Sigmoid colon (tissue), 7 donors: ENCODE data around the gene HERPUD2. TPM values are rescaled to one million over a fixed set of nuclear protein-coding genes. Genes with fewer than 3 reads are reported as not detected.
"Not testable (repeated sequence)": the region's sequence is repeated elsewhere in the genome, so short reads cannot be mapped to it uniquely, and the experiment has no call there.

Source experiments
- DNase-seq: peaks from one replicate; pipeline ENCODE4 v3.0.0-alpha.2; 2019
- H3K27ac ChIP-seq, 4 donors: fragments of 200-600 bp; sonication (generic); one replicate each; pipeline ENCODE4 v1.5.1; 2016 to 2019; ENCODE audit warnings: mild to moderate bottlenecking in 1 of 4
- H3K27me3 ChIP-seq, 3 donors: fragments of 200-600 bp; sonication (generic); one replicate each; pipeline ENCODE4 v1.5.1; 2019; ENCODE audit warnings: mild to moderate bottlenecking in 1 of 3
- H3K36me3 ChIP-seq, 4 donors: fragments of 200-600 bp; sonication (generic); one replicate each; pipeline ENCODE4 v1.5.1; 2016 to 2019
- H3K4me1 ChIP-seq, 4 donors: fragments of 200-600 bp; sonication (generic); one replicate each; pipeline ENCODE4 v1.5.1; 2017 to 2019
- H3K4me3 ChIP-seq, 4 donors: fragments of 200-600 bp; sonication (generic); one replicate each; pipeline ENCODE4 v1.5.1; 2017 to 2019; ENCODE audit warnings: mild to moderate bottlenecking in 2 of 4, moderate library complexity in 1 of 4
- H3K9me3 ChIP-seq, 4 donors: fragments of 200-600 bp in 3 of 4; sonication (generic) in 3 of 4; one replicate each; pipeline versions ENCODE4 v1.5.1 to v1.6.1; 2013 to 2019
- EP300 ChIP-seq, 4 donors: sonication (generic); formaldehyde crosslinking; IDR thresholded peaks; one replicate each; pipeline ENCODE4 v1.6.1; 2017; ENCODE audit warnings: antibody characterized with exemption in 4 of 4
- POLR2A ChIP-seq, 2 donors: fragments of 450-650 bp; IDR thresholded peaks; one replicate each; pipeline ENCODE4 v1.6.1; 2016; ENCODE audit warnings: antibody characterized with exemption in 2 of 2, mild to moderate bottlenecking in 2 of 2, moderate library complexity in 2 of 2
- POLR2AphosphoS5 ChIP-seq, 4 donors: sonication (generic); formaldehyde crosslinking; IDR thresholded peaks; one replicate each; pipeline ENCODE4 v1.6.1; 2017; ENCODE audit warnings: antibody characterized with exemption in 4 of 4
- WGBS, 2 donors: extraction: QIAGEN DNeasy Blood & Tissue Kit; methylation state at CpG; one replicate each; pipeline ENCODE4 v1.1.7; 2013; 5-methylcytosine and 5-hydroxymethylcytosine counted together
- intact Hi-C: fragments of 100-400 bp; cut with DNase I; formaldehyde crosslinking; loops from one replicate; pipeline ENCODE4 v1.15.1; 2023
- polyA plus RNA-seq, 3 donors: library from polyadenylated mRNA; stranded (reverse); fragments of 200-250 nt; gene quantifications; one replicate each; pipeline ENCODE4 v1.2.3, GENCODE V29; 2013
- total RNA-seq, 4 donors: library from RNA; depleted of rRNA; stranded (reverse); fragments of >200 nt; gene quantifications; one replicate each; pipeline ENCODE4 v1.1.0, GENCODE V29; 2016
- TF ChIP-seq, protein P1 (sequence below), 4 experiments: fragments of 450-650 bp in 3 of 4; fragments of 200-600 bp in 1 of 4; IDR thresholded peaks; one replicate each; pipeline ENCODE4 v1.5.1; 2016 to 2019; ENCODE audit warnings: antibody characterized with exemption in 4 of 4, mild to moderate bottlenecking in 3 of 4, moderate library complexity in 2 of 4
- donor health status: healthy with polysubstance abuse.
- donor health status: Bipolar disorder and iron deficiency.
- donor health status: healthy.

Gene HERPUD2
- total and polyA plus RNA-seq, 7 donors, result 8.8 to 40.7 (median 21.7) TPM

GRCh38 chr7:35599061-35599460 is 95.9 kb downstream of the HERPUD2 start:
- intact Hi-C loops, result no loop called here
- Histone ChIP-seq H3K27me3 (no peaks in the 10 kb centered on the region), H3K27ac (no peak overlapping the region), H3K4me3 (no peak overlapping the region), H3K4me1 (no peaks in the 10 kb centered on the region), H3K36me3 (no peaks in the 10 kb centered on the region), H3K9me3 (no peaks in the 10 kb centered on the region)
- no peak for DNase-seq
- 46 to 79% methylated on average over 2 of the region's 2 CpGs for WGBS, 2 donors
- TF ChIP-seq, protein P1, sequence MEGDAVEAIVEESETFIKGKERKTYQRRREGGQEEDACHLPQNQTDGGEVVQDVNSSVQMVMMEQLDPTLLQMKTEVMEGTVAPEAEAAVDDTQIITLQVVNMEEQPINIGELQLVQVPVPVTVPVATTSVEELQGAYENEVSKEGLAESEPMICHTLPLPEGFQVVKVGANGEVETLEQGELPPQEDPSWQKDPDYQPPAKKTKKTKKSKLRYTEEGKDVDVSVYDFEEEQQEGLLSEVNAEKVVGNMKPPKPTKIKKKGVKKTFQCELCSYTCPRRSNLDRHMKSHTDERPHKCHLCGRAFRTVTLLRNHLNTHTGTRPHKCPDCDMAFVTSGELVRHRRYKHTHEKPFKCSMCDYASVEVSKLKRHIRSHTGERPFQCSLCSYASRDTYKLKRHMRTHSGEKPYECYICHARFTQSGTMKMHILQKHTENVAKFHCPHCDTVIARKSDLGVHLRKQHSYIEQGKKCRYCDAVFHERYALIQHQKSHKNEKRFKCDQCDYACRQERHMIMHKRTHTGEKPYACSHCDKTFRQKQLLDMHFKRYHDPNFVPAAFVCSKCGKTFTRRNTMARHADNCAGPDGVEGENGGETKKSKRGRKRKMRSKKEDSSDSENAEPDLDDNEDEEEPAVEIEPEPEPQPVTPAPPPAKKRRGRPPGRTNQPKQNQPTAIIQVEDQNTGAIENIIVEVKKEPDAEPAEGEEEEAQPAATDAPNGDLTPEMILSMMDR (IDR thresholded peaks at IDR 0.05), result no peak
- TF ChIP-seq POLR2AphosphoS5 (IDR thresholded peaks at IDR 0.05), result no peak
- no peak for TF ChIP-seq EP300 (IDR thresholded peaks at IDR 0.05)
- no peak for TF ChIP-seq POLR2A (IDR thresholded peaks at IDR 0.05)

GRCh38 chr7:35596061-35596460 is 98.9 kb downstream of the HERPUD2 start:
- H3K36me3 ChIP-seq, result no peaks in the 10 kb centered on the region

DNA sequence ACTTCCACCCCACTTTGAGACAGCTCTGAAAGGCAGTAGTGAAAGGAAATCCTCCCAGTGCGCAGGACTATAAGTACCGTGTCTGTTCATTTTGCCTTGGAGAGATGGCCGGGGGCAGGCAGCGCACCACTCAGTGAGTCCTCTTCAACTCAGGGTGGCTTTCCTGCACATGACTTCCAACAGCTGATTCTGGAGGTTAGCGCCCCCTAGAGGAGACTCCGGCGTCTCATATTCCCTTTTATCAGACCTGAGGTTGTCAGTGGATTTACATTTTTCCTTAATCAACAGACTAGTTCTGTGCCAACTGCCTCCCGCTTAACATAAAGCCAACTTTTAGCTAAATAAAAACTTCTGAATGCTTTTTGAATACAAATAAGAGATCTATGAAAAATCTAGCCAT is 101.0 kb downstream of the HERPUD2 start:
- Histone ChIP-seq H3K4me3 (no peak overlapping the region), H3K4me1 (no peaks in the 10 kb centered on the region), H3K27me3 (no peaks in the 10 kb centered on the region), H3K9me3 (no peaks in the 10 kb centered on the region), H3K27ac (no peak overlapping the region), H3K36me3 (no peaks in the 10 kb centered on the region)
- no peak for TF ChIP-seq POLR2AphosphoS5 (IDR thresholded peaks at IDR 0.05)
- no peak for TF ChIP-seq EP300 (IDR thresholded peaks at IDR 0.05)
- no peak for TF ChIP-seq POLR2A (IDR thresholded peaks at IDR 0.05)
- TF ChIP-seq, protein P1 (IDR thresholded peaks at IDR 0.05), result no peak
- WGBS, 2 donors, result 79 to 80% methylated on average over 8 of the region's 8 CpGs
- intact Hi-C loops, result no loop called here
- no peak for DNase-seq

More at GRCh38 chr7:35596061-35596460, 98.9 kb downstream of the HERPUD2 start:
- H3K4me3 ChIP-seq, result no peak overlapping the region
- no peaks in the 10 kb centered on the region for H3K9me3 ChIP-seq
- intact Hi-C loops, result no loop called here
- H3K27me3 ChIP-seq, result no peaks in the 10 kb centered on the region
- TF ChIP-seq EP300 (IDR thresholded peaks at IDR 0.05), result no peak
- TF ChIP-seq, protein P1 (IDR thresholded peaks at IDR 0.05), result no peak
- no peak for TF ChIP-seq POLR2A (IDR thresholded peaks at IDR 0.05)
- TF ChIP-seq POLR2AphosphoS5 (IDR thresholded peaks at IDR 0.05), result no peak
- no peaks in the 10 kb centered on the region for H3K4me1 ChIP-seq
- no peak for DNase-seq
- no peak overlapping the region for H3K27ac ChIP-seq
- WGBS, 2 donors, result 62 to 72% methylated on average over 2 of the region's 2 CpGs

DNA sequence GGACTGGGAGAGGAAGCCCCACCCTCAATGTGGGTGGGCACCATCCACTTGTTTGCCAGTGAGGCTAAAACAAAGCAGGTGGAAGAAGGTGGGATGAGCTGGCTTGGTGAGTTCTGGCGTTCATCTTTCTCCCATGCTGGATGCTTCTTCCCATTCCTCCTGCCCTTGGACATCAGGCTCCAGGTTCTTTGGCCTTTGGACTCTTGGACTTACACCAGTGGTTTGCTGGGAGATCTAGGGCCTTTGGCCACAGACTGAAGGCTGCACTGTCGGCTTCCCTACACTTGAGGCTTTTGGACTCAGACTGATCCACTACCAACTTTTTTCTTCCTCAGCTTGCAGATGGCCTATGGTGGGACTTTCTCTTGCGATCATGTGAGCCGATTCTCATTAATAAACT is 106.3 kb downstream of the HERPUD2 start:
- Histone ChIP-seq H3K27ac (no peak overlapping the region), H3K9me3 (no peaks in the 10 kb centered on the region), H3K4me3 (no peak overlapping the region), H3K4me1 (no peaks in the 10 kb centered on the region), H3K36me3 (no peaks in the 10 kb centered on the region), H3K27me3 (no peaks in the 10 kb centered on the region)
- no peak for DNase-seq
- intact Hi-C loops, result no loop called here
- TF ChIP-seq, protein P1 (IDR thresholded peaks at IDR 0.05), result no peak
- TF ChIP-seq POLR2AphosphoS5 (IDR thresholded peaks at IDR 0.05) (no peak), POLR2A (IDR thresholded peaks at IDR 0.05) (no peak), EP300 (IDR thresholded peaks at IDR 0.05) (no peak)
- 90 to 94% methylated on average over 4 of the region's 4 CpGs for WGBS, 2 donors

GRCh38 chr7:35584990-35585389 is 109.9 kb downstream of the HERPUD2 start:
- no peak for DNase-seq
- WGBS, 2 donors, result 77 to 85% methylated on average over 2 of the region's 2 CpGs
- Histone ChIP-seq H3K27ac (no peak overlapping the region), H3K4me1 (no peaks in the 10 kb centered on the region), H3K9me3 (no peaks in the 10 kb centered on the region), H3K36me3 (no peaks in the 10 kb centered on the region), H3K27me3 (no peaks in the 10 kb centered on the region), H3K4me3 (no peak overlapping the region)
- TF ChIP-seq, protein P1 (IDR thresholded peaks at IDR 0.05), result no peak
- TF ChIP-seq EP300 (IDR thresholded peaks at IDR 0.05), result no peak
- no peak for TF ChIP-seq POLR2AphosphoS5 (IDR thresholded peaks at IDR 0.05)
- no peak for TF ChIP-seq POLR2A (IDR thresholded peaks at IDR 0.05)
- intact Hi-C loops, result no loop called here

GRCh38 chr7:35584533-35584932 is 110.4 kb downstream of the HERPUD2 start:
- intact Hi-C loops, H3K9me3 ChIP-seq: not testable (repeated sequence)
- WGBS, 2 donors, result 73 to 84% methylated on average over 3 of the region's 3 CpGs

More at GRCh38 chr7:35584533-35584932, 110.4 kb downstream of the HERPUD2 start:
- H3K4me1 ChIP-seq, H3K27me3 ChIP-seq, DNase-seq, H3K4me3 ChIP-seq, H3K36me3 ChIP-seq, H3K27ac ChIP-seq: not testable (repeated sequence)
